A673 (cell line): ENCODE data around the gene FLCN. TPM values are rescaled to one million over a fixed set of nuclear protein-coding genes. Genes with fewer than 3 reads are reported as not detected.

Source experiments
- BruUV-seq: library from RNA; stranded (reverse); fragments of 400-500 nt; replicated peaks from 2 replicates; lab custom pipeline; 2021; lab: Mats Ljungman, UMichigan
- CTCF ChIA-PET: fragments of 300-600 bp; sonication (Branson Sonifier 250); formaldehyde crosslinking; loops from one replicate; lab custom pipeline; 2022; ENCODE audit warnings: antibody characterized with exemption; lab: Charles Lee
- POLR2A ChIA-PET: fragments of 300-600 bp; sonication (Branson Sonifier 250); formaldehyde crosslinking; loops from one replicate; lab custom pipeline; 2022; ENCODE audit warnings: antibody characterized with exemption; ENCODE audit not compliant: low non-redundant PET; lab: Charles Lee
- DNase-seq: peaks from one replicate; pipeline ENCODE4 v3.0.0-alpha.2; 2015; ENCODE audit warnings: low spot score
- H3K27ac ChIP-seq: fragments of 200-600 bp; sonication (generic); 2 replicates; pipeline ENCODE4 v1.5.1; 2016; ENCODE audit warnings: mixed run types, low read depth, mild to moderate bottlenecking, mixed read lengths, antibody characterized with exemption, low read length; ENCODE audit not compliant: poor library complexity, severe bottlenecking
- H3K27me3 ChIP-seq: fragments of 200-600 bp; sonication (generic); replicated peaks from 2 replicates; pipeline ENCODE4 v1.6.1; 2017; ENCODE audit warnings: mixed run types, low read depth, mild to moderate bottlenecking, mixed read lengths, antibody characterized with exemption, low read length; ENCODE audit not compliant: insufficient read depth, poor library complexity
- H3K36me3 ChIP-seq: fragments of 200-600 bp; sonication (generic); 2 replicates; pipeline ENCODE4 v1.6.1; 2016; ENCODE audit warnings: mixed run types, mild to moderate bottlenecking, mixed read lengths, antibody characterized with exemption, low read length; ENCODE audit not compliant: insufficient read depth, poor library complexity, severe bottlenecking
- H3K4me1 ChIP-seq: fragments of 200-600 bp; sonication (generic); 2 replicates; pipeline ENCODE4 v1.6.1; 2017; ENCODE audit warnings: mixed run types, mild to moderate bottlenecking, mixed read lengths, antibody characterized with exemption, low read length; ENCODE audit not compliant: insufficient read depth, poor library complexity, severe bottlenecking
- H3K4me3 ChIP-seq: fragments of 200-600 bp; sonication (generic); 2 replicates; pipeline ENCODE4 v1.5.1; 2016; ENCODE audit warnings: low read depth, mixed run types, mild to moderate bottlenecking, mixed read lengths, low read length; ENCODE audit not compliant: poor library complexity, severe bottlenecking
- H3K9me3 ChIP-seq: fragments of 200-600 bp; sonication (generic); 2 replicates; pipeline ENCODE4 v1.6.1; 2016; ENCODE audit warnings: mixed run types, low read depth, mild to moderate bottlenecking, mixed read lengths, antibody characterized with exemption, low read length; ENCODE audit not compliant: poor library complexity, severe bottlenecking
- CTCF ChIP-seq: fragments of 300-800, 200-600 bp; sonication (generic); conservative IDR thresholded peaks from 2 replicates; pipeline ENCODE4 v1.5.1; 2017; ENCODE audit warnings: low read depth, mild to moderate bottlenecking, antibody characterized with exemption, low read length, moderate library complexity, mixed read lengths
- EZH2 ChIP-seq: fragments of 200-600 bp; sonication (generic); IDR thresholded peaks from 2 replicates; pipeline ENCODE4 v1.6.1; 2017; ENCODE audit warnings: borderline replicate concordance, low read depth, mild to moderate bottlenecking, mixed read lengths, antibody characterized with exemption, low read length; ENCODE audit not compliant: poor library complexity, severe bottlenecking
- intact Hi-C: fragments of 100-400 bp; cut with micrococcal nuclease; formaldehyde crosslinking; loops from one replicate; pipeline ENCODE4 v1.10.0; 2022; ENCODE audit not compliant: unreplicated experiment
- total RNA-seq: library from RNA; stranded (reverse); gene quantifications from 2 replicates; pipeline ENCODE4 v1.2.3, GENCODE V29; 2021

Gene FLCN
- total RNA-seq, 1 experiment from 2014 or later: 60.2 TPM

GRCh38 chr17:17243163-17243562 lies 6.2 kb upstream of the FLCN start:
- H3K4me1 ChIP-seq: no peaks in the 10 kb centered on the region
- peaks cover 26% of the 10 kb centered on the region for H3K36me3 ChIP-seq
- no TSS peak for BruUV-seq
- H3K9me3 ChIP-seq: no peaks in the 10 kb centered on the region
- POLR2A ChIA-PET: no interaction called here
- CTCF ChIA-PET: no interaction called here
- intact Hi-C loops: no loop called here
- no peak overlapping the region for H3K4me3 ChIP-seq
- TF ChIP-seq CTCF: no peak
- no peak for TF ChIP-seq EZH2
- H3K27me3 ChIP-seq: no peaks in the 10 kb centered on the region
- no peak for DNase-seq
- no peak overlapping the region for H3K27ac ChIP-seq

- no peak overlapping the region for H3K27ac ChIP-seq
- H3K4me3 ChIP-seq: no peak overlapping the region
- DNase-seq: no peak
- no peaks in the 10 kb centered on the region for H3K4me1 ChIP-seq
- TF ChIP-seq CTCF (no peak), EZH2 (no peak)
- ChIA-PET POLR2A (no interaction called here), CTCF (no interaction called here)
- no peaks in the 10 kb centered on the region for H3K9me3 ChIP-seq
- intact Hi-C loops: no loop called here
- no TSS peak for BruUV-seq
- peaks cover 18% of the 10 kb centered on the region for H3K36me3 ChIP-seq
- no peaks in the 10 kb centered on the region for H3K27me3 ChIP-seq
Observed at GRCh38 chr17:17242246-17242645, 5.3 kb upstream of the FLCN start.

- H3K4me3 ChIP-seq: no peak overlapping the region
- ChIA-PET CTCF (no interaction called here), POLR2A (no interaction called here)
- BruUV-seq: no TSS peak
- H3K27ac ChIP-seq: no peak overlapping the region
- H3K4me1 ChIP-seq: no peaks in the 10 kb centered on the region
- peaks cover 12% of the 10 kb centered on the region for H3K36me3 ChIP-seq
- no peak for DNase-seq
- H3K27me3 ChIP-seq: no peaks in the 10 kb centered on the region
- intact Hi-C loops: no loop called here
- H3K9me3 ChIP-seq: no peaks in the 10 kb centered on the region
- TF ChIP-seq CTCF: no peak
- TF ChIP-seq EZH2: no peak
Observed at GRCh38 chr17:17241656-17242055, 4.7 kb upstream of the FLCN start.
